GM18861 (cell line): ENCODE measurements around the gene ERN1.

Experiments
- ATAC-seq: cut with Tn5 transposase; IDR thresholded peaks from one replicate; pipeline ENCODE4 v1.9.1; 2021; ENCODE audit not compliant: unreplicated experiment

The ERN1 gene

GRCh38 chr17:64085650-64086005 lies 44.3 kb downstream of the ERN1 start:
- no peak for ATAC-seq

DNA sequence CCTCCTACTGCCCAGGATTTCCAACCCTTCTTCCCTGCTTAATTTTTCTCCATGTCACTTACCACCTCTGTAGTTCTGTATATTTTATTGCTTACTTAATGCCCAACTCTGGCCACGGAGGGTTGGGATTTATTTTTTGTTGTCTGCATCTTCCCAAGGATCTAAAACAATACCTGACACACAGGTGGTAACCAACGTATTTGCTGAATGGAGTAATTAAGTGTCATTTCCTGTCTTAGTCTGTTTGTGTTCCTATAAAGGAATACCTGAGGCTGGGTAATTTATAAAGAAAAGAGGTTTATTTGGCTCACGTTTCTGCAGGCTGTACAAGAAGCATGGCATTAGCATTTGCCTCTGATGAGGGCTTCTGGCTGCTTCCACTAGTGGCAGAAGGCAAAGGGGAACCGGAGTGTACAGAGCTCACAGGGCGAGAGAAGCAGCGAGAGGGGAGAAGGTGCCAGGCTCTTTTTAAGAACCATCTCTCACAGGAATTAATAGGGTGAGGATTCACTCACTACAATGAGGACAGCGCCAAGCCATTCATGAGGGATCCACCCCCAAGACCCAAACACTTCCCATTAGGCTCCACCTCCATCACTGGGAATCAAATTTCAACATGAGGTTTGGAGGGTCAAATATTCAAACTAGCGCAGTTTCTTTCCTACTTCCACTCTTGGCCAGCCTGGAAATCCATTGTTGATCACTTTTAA lies 44.8 kb downstream of the ERN1 start:
- ATAC-seq: no peak

- ATAC-seq: no peak
These were observed 45.6 kb downstream of the ERN1 start for GRCh38 chr17:64084086-64084939.

- no peak for ATAC-seq
These were observed 46.3 kb downstream of the ERN1 start for GRCh38 chr17:64083563-64084085.

DNA sequence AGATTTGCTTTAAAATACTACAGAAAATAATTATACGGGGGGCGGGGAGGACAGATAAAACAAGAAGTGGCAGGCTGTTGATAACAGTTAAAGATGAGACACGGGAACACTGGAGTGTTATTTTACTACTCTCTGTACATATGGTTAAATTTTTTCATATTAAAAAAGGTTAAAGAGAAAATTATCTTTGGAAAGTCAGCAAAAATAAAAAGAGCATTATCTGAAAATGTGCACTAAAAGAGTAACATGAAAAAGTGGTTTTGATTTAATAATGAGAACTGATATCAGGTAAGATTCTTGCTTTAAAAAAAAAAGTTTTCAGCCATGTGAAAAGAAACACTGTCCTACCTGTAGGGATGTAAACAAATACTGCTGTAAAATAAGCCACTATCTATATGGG lies 46.9 kb downstream of the ERN1 start:
- no peak for ATAC-seq

DNA sequence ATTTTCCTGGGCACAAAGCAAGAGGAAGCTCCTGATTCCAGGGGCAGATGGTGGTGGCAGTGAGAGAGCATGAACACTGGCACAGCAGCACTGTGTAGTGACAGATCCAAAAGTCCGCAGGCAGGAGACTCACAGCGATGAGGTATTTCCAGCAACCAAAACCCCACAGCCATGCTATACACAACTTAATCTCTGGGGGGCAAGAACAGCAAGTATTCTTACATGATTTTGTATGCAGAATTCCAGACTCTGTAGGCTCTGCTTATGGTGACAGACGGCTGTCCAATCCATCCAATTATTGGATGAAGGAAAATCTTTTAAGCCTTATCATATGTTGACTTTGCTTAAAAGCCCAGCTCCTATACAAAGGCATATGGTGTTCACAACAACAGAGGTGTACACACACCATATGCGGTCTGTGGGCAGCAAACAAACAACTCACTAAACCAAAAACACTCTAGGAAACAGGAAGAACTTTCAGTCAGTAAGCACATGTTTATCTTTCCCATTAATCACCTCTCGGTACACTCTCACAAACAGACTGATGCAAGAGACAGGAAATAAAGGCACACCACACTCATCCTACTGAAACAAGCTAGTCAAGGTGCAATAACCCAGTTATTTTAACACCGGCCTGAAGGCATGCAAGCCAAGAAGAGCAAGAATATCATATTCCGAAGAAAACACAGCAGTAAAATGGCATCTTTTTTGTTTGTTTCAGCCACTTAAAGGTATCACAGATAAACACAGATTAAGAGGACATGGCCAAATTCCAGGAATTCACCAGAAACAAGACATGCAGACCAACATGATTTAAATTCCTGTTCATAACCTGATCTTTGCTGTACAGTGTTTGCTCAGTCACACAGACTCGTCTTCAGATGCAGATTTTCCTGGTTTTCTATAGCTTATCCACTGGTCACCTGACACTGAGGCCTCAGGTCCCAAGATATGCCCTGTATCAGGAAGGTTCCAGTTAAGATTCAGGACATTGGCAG lies 47.8 kb downstream of the ERN1 start:
- no peak for ATAC-seq

GRCh38 chr17:64080174-64080618 lies 49.7 kb downstream of the ERN1 start:
- ATAC-seq: no peak

- ATAC-seq: no peak
These were observed 52.6 kb downstream of the ERN1 start for GRCh38 chr17:64077379-64077778.

GRCh38 chr17:64075913-64076312 lies 54.0 kb downstream of the ERN1 start:
- no peak for ATAC-seq

DNA sequence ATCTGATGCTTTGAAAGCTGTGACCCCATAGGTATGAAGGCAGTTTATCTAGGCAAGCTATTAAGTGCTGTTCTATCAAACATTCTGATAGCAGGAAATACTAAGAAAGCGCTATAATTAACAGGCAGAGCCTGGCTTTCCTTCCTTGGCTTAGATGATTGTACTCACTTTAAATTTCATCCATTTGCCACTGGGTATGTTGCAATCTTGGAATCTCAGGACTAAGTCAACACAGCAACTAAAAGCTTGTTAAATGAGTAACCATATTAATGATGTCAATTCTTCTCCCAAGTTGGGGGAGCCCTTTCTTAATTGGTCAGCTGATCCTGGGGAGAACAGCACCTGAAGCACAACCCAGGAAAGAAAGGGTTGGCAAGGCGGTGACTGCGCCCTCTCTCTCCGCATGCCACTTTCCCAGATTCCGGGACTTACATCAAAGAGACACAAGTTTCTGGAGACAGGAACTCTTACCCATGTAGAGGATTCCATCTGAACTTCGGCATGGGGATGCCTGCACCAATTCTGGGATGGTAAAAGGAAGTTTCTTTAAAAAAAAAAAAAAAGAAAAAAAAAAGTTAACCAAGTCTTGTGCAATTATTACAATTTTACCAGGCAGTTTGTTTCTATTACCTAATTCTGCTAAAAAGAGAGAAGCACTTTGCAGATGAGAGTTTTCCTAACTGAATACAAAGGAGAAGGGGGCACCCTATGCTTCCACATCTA lies 55.1 kb downstream of the ERN1 start:
- ATAC-seq: no peak

- ATAC-seq: peak; percentile 73
These were observed 55.9 kb downstream of the ERN1 start for GRCh38 chr17:64073771-64074703.

DNA sequence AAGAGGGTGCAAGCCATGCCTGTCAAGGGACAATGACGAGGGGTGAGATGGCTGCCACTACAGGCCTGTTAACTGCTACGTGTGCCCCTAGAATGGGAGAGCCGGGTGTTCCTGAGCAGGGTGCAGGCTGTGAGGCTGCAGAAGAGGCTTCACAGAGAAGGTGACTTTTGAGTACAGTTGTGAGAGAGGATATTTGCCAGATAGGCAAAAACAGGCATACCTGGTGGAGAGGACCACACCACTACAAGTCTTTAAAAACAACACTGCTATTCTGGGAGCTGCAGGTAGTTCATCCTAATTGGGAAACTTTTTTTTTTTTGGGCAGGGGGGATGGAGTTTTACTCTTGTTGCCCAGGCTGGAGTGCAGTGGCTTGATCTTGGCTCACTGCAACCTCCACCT lies 58.8 kb downstream of the ERN1 start:
- no peak for ATAC-seq

DNA sequence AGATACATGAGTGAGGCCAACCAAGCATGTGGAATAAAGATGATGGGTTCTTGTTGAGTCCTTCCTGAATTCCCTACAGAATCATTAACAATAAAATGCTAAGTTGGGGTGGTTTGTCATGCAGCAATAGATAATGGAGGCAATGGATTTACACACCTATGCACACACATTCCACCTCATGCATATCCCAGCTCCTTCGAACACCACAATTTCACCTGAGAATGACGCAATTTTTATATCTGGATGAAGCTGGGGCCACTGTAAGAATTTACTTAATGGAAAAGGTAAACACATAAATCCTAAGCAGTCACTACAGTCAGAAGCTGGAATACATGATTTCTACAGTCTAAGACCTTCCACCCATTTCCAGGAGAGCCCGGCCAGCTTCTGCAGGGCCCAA lies 59.7 kb downstream of the ERN1 start:
- no peak for ATAC-seq

GRCh38 chr17:64069143-64069542 lies 60.8 kb downstream of the ERN1 start:
- ATAC-seq: no peak

- ATAC-seq: no peak
These were observed 62.3 kb downstream of the ERN1 start for GRCh38 chr17:64067657-64068056.

- ATAC-seq: no peak
These were observed 63.2 kb downstream of the ERN1 start for GRCh38 chr17:64066716-64067115.

DNA sequence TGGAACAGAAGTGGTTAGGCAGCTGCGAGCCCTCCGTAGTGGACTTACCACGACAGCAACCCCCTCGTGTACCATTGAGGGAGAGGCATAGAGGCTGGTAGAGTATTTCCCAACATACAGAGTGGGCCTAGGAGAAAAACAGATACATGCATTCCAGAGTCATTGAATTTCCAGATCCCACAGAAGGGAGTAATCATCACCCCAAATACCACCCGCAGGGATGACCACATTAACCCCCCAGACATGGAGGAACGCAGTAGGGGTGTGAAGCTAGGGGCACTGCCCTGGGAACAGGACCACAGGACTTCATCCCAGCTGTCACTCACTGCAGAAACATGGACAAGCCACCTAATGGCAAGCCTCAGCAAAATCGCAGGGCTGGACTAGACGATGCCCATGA lies 64.8 kb downstream of the ERN1 start:
- ATAC-seq: no peak

- no peak for ATAC-seq
These were observed 65.6 kb downstream of the ERN1 start for GRCh38 chr17:64064331-64064730.

GRCh38 chr17:64063766-64064224 lies 66.1 kb downstream of the ERN1 start:
- no peak for ATAC-seq
